Measurements from ENCODE around the gene AKAP12. TPM values are rescaled to one million over a fixed set of nuclear protein-coding genes. Genes with fewer than 3 reads are reported as not detected.

Gene AKAP12
- total RNA-seq, 3 donors from 2014 or later (not counting 1 experiment from before 2014, with no cell fraction given), result 0.07 to 17.6 (median 0.75) TPM

DNA sequence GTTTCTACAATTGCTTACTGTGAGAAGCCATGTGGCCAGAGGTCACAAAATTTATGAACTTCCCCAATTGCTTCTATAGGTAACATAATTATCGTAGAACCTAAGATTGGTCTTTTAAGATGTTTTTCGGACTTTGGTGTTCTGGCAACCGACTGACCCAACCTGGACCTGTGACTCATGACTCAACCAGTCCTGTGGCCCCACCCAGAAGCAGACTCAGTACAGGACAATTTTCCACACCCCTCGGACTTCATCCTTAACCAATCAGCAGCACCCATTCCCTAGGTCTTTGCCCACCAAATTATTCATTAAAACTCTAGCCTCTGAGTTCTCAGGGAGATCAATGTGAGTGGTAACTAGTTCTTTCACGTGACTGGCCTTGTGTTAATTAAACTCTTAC, 26.4 kb upstream of the AKAP12 start:
- H3K4me1 Mint-ChIP-seq, result no peaks in the 10 kb centered on the region
- Histone ChIP-seq H3K4me1 (ENCODE audit: control insufficient read depth, insufficient read depth, low read length) (no peaks in the 10 kb centered on the region), H3K27me3 (ENCODE audit: control insufficient read depth, insufficient read depth, low read length) (no peaks in the 10 kb centered on the region), H3K9me3 (ENCODE audit: control insufficient read depth, insufficient read depth, low read length) (peaks cover 3% of the 10 kb centered on the region), H3K36me3 (ENCODE audit: control insufficient read depth, insufficient read depth, low read length) (no peaks in the 10 kb centered on the region), H3K4me3 (ENCODE audit: low read length) (no peak overlapping the region), H3K27ac (ENCODE audit: low read length) (no peak overlapping the region)
- 88% methylated on average over 5 of the region's 5 CpGs for WGBS (ENCODE audit: insufficient coverage)
- intact Hi-C loops (cut with micrococcal nuclease), result no loop called here
- H3K27ac Mint-ChIP-seq, result no peak overlapping the region
- DNase-seq (no peak), ATAC-seq (no peak)
- H3K27me3 Mint-ChIP-seq (ENCODE audit: low read depth in 2 of 2), result peaks cover 15 to 21% of the 10 kb centered on the region in 2 donors
- peaks cover 6% of the 10 kb centered on the region for H3K36me3 Mint-ChIP-seq
- no peak for TF ChIP-seq CTCF (IDR thresholded peaks at IDR 0.05)
- no peak overlapping the region for H3K4me3 Mint-ChIP-seq
- H3K9me3 Mint-ChIP-seq, result peaks cover 0 to 2% of the 10 kb centered on the region in 2 donors

- no peaks in the 10 kb centered on the region for H3K4me1 Mint-ChIP-seq
- intact Hi-C loops (cut with micrococcal nuclease), result no loop called here
- H3K4me1 ChIP-seq (ENCODE audit: control insufficient read depth, insufficient read depth, low read length), result no peaks in the 10 kb centered on the region
These were observed 23.8 kb upstream of the AKAP12 start for GRCh38 chr6:151215999-151216398.

DNA sequence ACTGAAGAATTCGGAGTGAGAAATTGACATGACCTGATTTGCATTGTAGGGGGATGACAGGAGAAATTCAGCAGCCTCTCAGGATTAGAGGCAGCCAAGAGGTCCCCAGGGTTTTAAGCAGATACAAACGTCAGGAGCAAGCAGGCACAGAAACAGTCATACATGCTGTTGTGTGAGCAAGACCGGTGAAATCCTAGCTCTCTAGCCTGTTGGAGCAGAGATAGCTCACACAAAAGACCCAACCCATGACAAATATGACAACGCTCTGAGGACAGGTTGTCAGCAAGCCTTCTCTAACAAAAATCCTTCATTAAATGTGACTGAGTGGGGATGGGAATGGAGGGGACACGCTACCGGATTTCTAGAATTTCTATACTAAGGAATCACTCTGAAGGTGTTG, 23.0 kb upstream of the AKAP12 start:
- WGBS (ENCODE audit: insufficient coverage), result 67% methylated on average over 5 of the region's 6 CpGs
- DNase-seq, result no peak

More at GRCh38 chr6:151215999-151216398, 23.8 kb upstream of the AKAP12 start:
- Histone ChIP-seq H3K9me3 (ENCODE audit: control insufficient read depth, insufficient read depth, low read length) (no peaks in the 10 kb centered on the region), H3K27ac (ENCODE audit: low read length) (no peak overlapping the region), H3K27me3 (ENCODE audit: control insufficient read depth, insufficient read depth, low read length) (no peaks in the 10 kb centered on the region), H3K36me3 (ENCODE audit: control insufficient read depth, insufficient read depth, low read length) (no peaks in the 10 kb centered on the region), H3K4me3 (ENCODE audit: low read length) (no peak overlapping the region)
- 81% methylated on average over 2 of the region's 2 CpGs for WGBS (ENCODE audit: insufficient coverage)
- ATAC-seq (no peak), DNase-seq (no peak)
- Mint-ChIP-seq H3K4me3 (no peak overlapping the region), H3K36me3 (peaks cover 5% of the 10 kb centered on the region), H3K27ac (no peak overlapping the region), H3K9me3 (peaks cover 0 to 2% of the 10 kb centered on the region in 2 donors), H3K27me3 (ENCODE audit: low read depth in 2 of 2) (peaks cover 2 to 5% of the 10 kb centered on the region in 2 donors)
- TF ChIP-seq CTCF (IDR thresholded peaks at IDR 0.05), result no peak

More for the DNA sequence above, 23.0 kb upstream of the AKAP12 start:
- Histone ChIP-seq H3K27ac (ENCODE audit: low read length) (no peak overlapping the region), H3K36me3 (ENCODE audit: control insufficient read depth, insufficient read depth, low read length) (no peaks in the 10 kb centered on the region), H3K4me3 (ENCODE audit: low read length) (no peak overlapping the region), H3K9me3 (ENCODE audit: control insufficient read depth, insufficient read depth, low read length) (no peaks in the 10 kb centered on the region), H3K4me1 (ENCODE audit: control insufficient read depth, insufficient read depth, low read length) (no peaks in the 10 kb centered on the region), H3K27me3 (ENCODE audit: control insufficient read depth, insufficient read depth, low read length) (no peaks in the 10 kb centered on the region)
- TF ChIP-seq CTCF (IDR thresholded peaks at IDR 0.05), result no peak
- Mint-ChIP-seq H3K27ac (no peak overlapping the region), H3K27me3 (ENCODE audit: low read depth in 2 of 2) (peaks cover 0 to 2% of the 10 kb centered on the region in 2 donors), H3K4me3 (no peak overlapping the region), H3K4me1 (no peaks in the 10 kb centered on the region), H3K9me3 (no peaks in the 10 kb centered on the region), H3K36me3 (no peaks in the 10 kb centered on the region)
- intact Hi-C loops (cut with micrococcal nuclease), result no loop called here
- ATAC-seq, result no peak

Data from natural killer cell (primary cell).